OCI-LY1 (cell line): ENCODE measurements around the gene INSR.
A peak's percentile ranks its signal among the peaks of the same experiment; 100 is the strongest.

Experiments used
- H2AFZ ChIP-seq: fragments of 200-600 bp; sonication (generic), shearing (Covaris generic); 2 replicates; pipeline ENCODE4 v1.6.0; 2014; ENCODE audit warnings: antibody characterized with exemption, mild to moderate bottlenecking, low read length
- H3F3A ChIP-seq: fragments of 200-600 bp; sonication (generic), shearing (Covaris generic); 2 replicates; pipeline ENCODE4 v1.6.0; 2014; ENCODE audit warnings: mild to moderate bottlenecking, antibody characterized with exemption, low read length, moderate library complexity; ENCODE audit not compliant: insufficient read depth
- H3K27ac ChIP-seq: fragments of 200-600 bp; sonication (generic); 2 replicates; pipeline ENCODE4 v1.5.1; 2014; ENCODE audit warnings: low read length, mixed run types, mild to moderate bottlenecking, low read depth; ENCODE audit not compliant: poor library complexity, severe bottlenecking
- H3K27me3 ChIP-seq: fragments of 200-600 bp; sonication (generic); 2 replicates; pipeline ENCODE4 v1.6.0; 2014; ENCODE audit warnings: antibody characterized with exemption, mild to moderate bottlenecking, low read length, moderate library complexity; ENCODE audit not compliant: insufficient read depth
- H3K36me3 ChIP-seq: fragments of 200-600 bp; sonication (generic); 2 replicates; pipeline ENCODE4 v1.6.1; 2014; ENCODE audit warnings: mild to moderate bottlenecking, antibody characterized with exemption, low read length, moderate library complexity, mixed read lengths; ENCODE audit not compliant: insufficient read depth
- H3K4me1 ChIP-seq: fragments of 200-600 bp; sonication (generic); 2 replicates; pipeline ENCODE4 v1.5.1; 2014; ENCODE audit warnings: mild to moderate bottlenecking, low read length, moderate library complexity; ENCODE audit not compliant: insufficient read depth, severe bottlenecking
- H3K4me2 ChIP-seq: fragments of 200-600 bp; sonication (generic), shearing (Covaris generic); 2 replicates; pipeline ENCODE4 v1.6.1; 2014; ENCODE audit warnings: low read length
- H3K4me3 ChIP-seq: fragments of 200-600 bp; sonication (generic); 2 replicates; pipeline ENCODE4 v1.5.1; 2014; ENCODE audit warnings: low read length, low read depth, mild to moderate bottlenecking, mixed read lengths; ENCODE audit not compliant: poor library complexity, severe bottlenecking
- H3K79me2 ChIP-seq: fragments of 200-600 bp; shearing (Covaris generic); 2 replicates; pipeline ENCODE4 v1.6.1; 2016; ENCODE audit warnings: mixed run types, low read length, mixed read lengths; ENCODE audit not compliant: insufficient read depth
- H3K9ac ChIP-seq: fragments of 200-600 bp; sonication (generic), shearing (Covaris generic); 2 replicates; pipeline ENCODE4 v1.6.1; 2014; ENCODE audit warnings: mild to moderate bottlenecking, low read length, mixed read lengths
- H3K9me2 ChIP-seq: fragments of 200-600 bp; sonication (generic), shearing (Covaris generic); 2 replicates; pipeline ENCODE4 v1.6.1; 2014; ENCODE audit warnings: low read depth, mild to moderate bottlenecking, low read length, mixed read lengths
- H3K9me3 ChIP-seq: fragments of 200-600 bp; shearing (Covaris generic); 2 replicates; pipeline ENCODE4 v1.6.1; 2014; ENCODE audit warnings: low read length, mixed read lengths
- H4K20me1 ChIP-seq: fragments of 200-600 bp; sonication (generic), shearing (Covaris generic); 2 replicates; pipeline ENCODE4 v1.6.0; 2016; ENCODE audit warnings: mild to moderate bottlenecking, low read length; ENCODE audit not compliant: insufficient read depth
- CTCF ChIP-seq: fragments of 200-600 bp; sonication (generic), shearing (Covaris generic); IDR thresholded peaks from 2 replicates; pipeline ENCODE4 v1.5.1; 2017; ENCODE audit warnings: mild to moderate bottlenecking, antibody characterized with exemption, low read length, moderate library complexity, mixed read lengths
- EZH2 ChIP-seq: fragments of 200-600 bp; sonication (generic), shearing (Covaris generic); IDR thresholded peaks from 2 replicates; pipeline ENCODE4 v1.8.0; 2017; ENCODE audit warnings: borderline replicate concordance, mixed run types, mild to moderate bottlenecking, antibody characterized with exemption, low read length, moderate library complexity, mixed read lengths

INSR gene

GRCh38 chr19:7098096-7098495 is 196.1 kb downstream of the INSR start:
- TF ChIP-seq CTCF (no peak), EZH2 (no peak)
- Histone ChIP-seq H3K36me3 (no peaks in the 10 kb centered on the region; the same call in 1 of the 2 replicates), H3K9me3 (peaks cover 6% of the 10 kb centered on the region; the same call in 1 of the 2 replicates), H3F3A (no peaks in the 10 kb centered on the region), H3K4me3 (peak overlapping the region; percentile 63), H3K9me2 (no peaks in the 10 kb centered on the region), H3K4me2 (peak overlapping the region; percentile 64), H3K27ac (no peak overlapping the region), H3K79me2 (no peaks in the 10 kb centered on the region), H4K20me1 (no peaks in the 10 kb centered on the region), H3K4me1 (peaks cover 23% of the 10 kb centered on the region), H3K9ac (peak overlapping the region; percentile 72; the same call in 1 of the 2 replicates), H3K27me3 (no peaks in the 10 kb centered on the region), H2AFZ (no peak overlapping the region)

- peaks cover 29% of the 10 kb centered on the region for H3K36me3 ChIP-seq
- H3K9me3 ChIP-seq = peaks cover 21% of the 10 kb centered on the region
- H3K27ac ChIP-seq = no peak overlapping the region
- H3K4me1 ChIP-seq = no peaks in the 10 kb centered on the region
- H3K79me2 ChIP-seq = no peaks in the 10 kb centered on the region
- TF ChIP-seq CTCF (no peak), EZH2 (no peak)
- H3F3A ChIP-seq = no peaks in the 10 kb centered on the region
- no peak overlapping the region for H3K4me3 ChIP-seq
- no peaks in the 10 kb centered on the region for H3K27me3 ChIP-seq
- H3K4me2 ChIP-seq = no peak overlapping the region
- no peak overlapping the region for H3K9ac ChIP-seq
- no peaks in the 10 kb centered on the region for H4K20me1 ChIP-seq
- H2AFZ ChIP-seq = no peak overlapping the region
- no peaks in the 10 kb centered on the region for H3K9me2 ChIP-seq
Observed at GRCh38 chr19:7088999-7089398, 205.2 kb downstream of the INSR start.

- no peak overlapping the region for H3K4me3 ChIP-seq
- no peak overlapping the region for H3K27ac ChIP-seq
- H3K9ac ChIP-seq = no peak overlapping the region
- no peak for TF ChIP-seq CTCF
- no peak for TF ChIP-seq EZH2
- H4K20me1 ChIP-seq = no peaks in the 10 kb centered on the region
- H3K36me3 ChIP-seq = peaks cover 77% of the 10 kb centered on the region
- H3K9me2 ChIP-seq = no peaks in the 10 kb centered on the region
- no peaks in the 10 kb centered on the region for H3K79me2 ChIP-seq
- peaks cover 55% of the 10 kb centered on the region for H3K9me3 ChIP-seq
- H3K27me3 ChIP-seq = no peaks in the 10 kb centered on the region
- H3K4me2 ChIP-seq = no peak overlapping the region
- no peak overlapping the region for H2AFZ ChIP-seq
- no peaks in the 10 kb centered on the region for H3K4me1 ChIP-seq
- H3F3A ChIP-seq = peaks cover 13% of the 10 kb centered on the region
Observed at GRCh38 chr19:7083076-7083956, 210.9 kb downstream of the INSR start.
